ENCODE results near the gene SKAP1.

The SKAP1 gene

GRCh38 chr17:48095611-48096010, 334.4 kb downstream of the SKAP1 start:
- no peak for TF ChIP-seq ARNTL (CRISPR knock-in tag; IDR thresholded peaks at IDR 0.05; ENCODE audit: borderline replicate concordance, low read depth)
- TF ChIP-seq ZFP30 (CRISPR knock-in tag; IDR thresholded peaks at IDR 0.05) = no peak
- ATAC-seq = no peak

- no peak for ATAC-seq
- TF ChIP-seq SNAI2 (CRISPR knock-in tag; IDR thresholded peaks at IDR 0.05) (no peak), ZFP3 (CRISPR knock-in tag; IDR thresholded peaks at IDR 0.05) (no peak), ZNF565 (CRISPR knock-in tag; conservative IDR thresholded peaks at IDR 0.05; ENCODE audit: low read depth) (no peak), CREB5 (CRISPR knock-in tag; IDR thresholded peaks at IDR 0.05; ENCODE audit: low read depth) (no peak), TOX (CRISPR knock-in tag; IDR thresholded peaks at IDR 0.05; ENCODE audit: borderline replicate concordance) (no peak), GLIS3 (CRISPR knock-in tag; IDR thresholded peaks at IDR 0.05) (no peak), PATZ1 (CRISPR knock-in tag; IDR thresholded peaks at IDR 0.05; ENCODE audit: borderline replicate concordance) (no peak), ZNF8 (CRISPR knock-in tag; IDR thresholded peaks at IDR 0.05) (no peak), CSDC2 (CRISPR knock-in tag; IDR thresholded peaks at IDR 0.05) (no peak), TSHZ2 (CRISPR knock-in tag; IDR thresholded peaks at IDR 0.05) (no peak), PPARA (CRISPR knock-in tag; IDR thresholded peaks at IDR 0.05; ENCODE audit: borderline replicate concordance) (no peak), ZC3H10 (CRISPR knock-in tag; IDR thresholded peaks at IDR 0.05) (no peak)
Observed at GRCh38 chr17:48093341-48094045, 336.5 kb downstream of the SKAP1 start.

GRCh38 chr17:48084932-48085331, 345.1 kb downstream of the SKAP1 start:
- ATAC-seq = no peak
- TF ChIP-seq PATZ1 (CRISPR knock-in tag; IDR thresholded peaks at IDR 0.05; ENCODE audit: borderline replicate concordance) = no peak
- TF ChIP-seq PPARA (CRISPR knock-in tag; IDR thresholded peaks at IDR 0.05; ENCODE audit: borderline replicate concordance) = no peak
- no peak for TF ChIP-seq TCF4 (CRISPR knock-in tag; IDR thresholded peaks at IDR 0.05; ENCODE audit: borderline replicate concordance)
- no peak for TF ChIP-seq ZFP3 (CRISPR knock-in tag; IDR thresholded peaks at IDR 0.05)
- no peak for TF ChIP-seq TOX (CRISPR knock-in tag; IDR thresholded peaks at IDR 0.05; ENCODE audit: borderline replicate concordance)
- no peak for TF ChIP-seq CREB5 (CRISPR knock-in tag; IDR thresholded peaks at IDR 0.05; ENCODE audit: low read depth)
- TF ChIP-seq CSRNP3 (CRISPR knock-in tag; IDR thresholded peaks at IDR 0.05) = no peak
- no peak for TF ChIP-seq BACH2 (CRISPR knock-in tag; IDR thresholded peaks at IDR 0.05; ENCODE audit: borderline replicate concordance)
- no peak for TF ChIP-seq ZNF70 (CRISPR knock-in tag; IDR thresholded peaks at IDR 0.05)
- no peak for TF ChIP-seq ZC3H10 (CRISPR knock-in tag; IDR thresholded peaks at IDR 0.05)
- TF ChIP-seq ZNF565 (CRISPR knock-in tag; conservative IDR thresholded peaks at IDR 0.05; ENCODE audit: low read depth) = no peak
- TF ChIP-seq ISL1 (CRISPR knock-in tag; IDR thresholded peaks at IDR 0.05) = no peak
- no peak for TF ChIP-seq POU6F1 (CRISPR knock-in tag; IDR thresholded peaks at IDR 0.05; ENCODE audit: borderline replicate concordance, low read depth)
- no peak for TF ChIP-seq CSDC2 (CRISPR knock-in tag; IDR thresholded peaks at IDR 0.05)
- no peak for TF ChIP-seq GLIS3 (CRISPR knock-in tag; IDR thresholded peaks at IDR 0.05)
- no peak for TF ChIP-seq RARB (CRISPR knock-in tag; IDR thresholded peaks at IDR 0.05)
- TF ChIP-seq OSR1 (CRISPR knock-in tag; IDR thresholded peaks at IDR 0.05) = no peak
- no peak for TF ChIP-seq ZFP30 (CRISPR knock-in tag; IDR thresholded peaks at IDR 0.05)
- TF ChIP-seq ARNTL (CRISPR knock-in tag; IDR thresholded peaks at IDR 0.05; ENCODE audit: borderline replicate concordance, low read depth) = no peak

All from SK-N-SH treated with all-trans-retinoic acid at 6 μM for 48 hours (cell line).